Measurements from ENCODE around the gene BMPR2.

DNA sequence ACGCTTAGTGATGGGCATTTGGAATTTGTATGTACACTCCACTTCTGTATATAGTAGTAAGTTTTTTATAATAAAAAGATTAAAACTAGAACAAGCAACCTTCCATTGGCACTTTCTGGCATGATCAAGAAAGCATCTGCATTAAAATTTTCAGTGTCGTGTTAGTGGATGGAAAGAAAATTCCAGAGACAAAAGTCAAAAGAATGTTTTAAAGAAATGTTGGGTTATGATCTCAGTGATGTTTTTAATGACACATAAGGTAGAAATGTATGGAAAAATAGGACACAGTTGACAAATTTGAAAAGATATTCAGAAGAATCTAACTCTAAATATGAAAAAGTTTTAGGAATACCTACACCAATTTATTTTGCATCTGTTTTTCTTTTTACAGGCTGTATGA is 132.6 kb downstream of the BMPR2 start:
- TF ChIP-seq ZNF274 (IDR thresholded peaks at IDR 0.05; ENCODE audit: low read depth, low read length) (no peak), YY1 (IDR thresholded peaks at IDR 0.05; ENCODE audit: insufficient read depth, insufficient read length) (no peak)
